ENCODE results near the gene SLC39A2.
A peak's percentile ranks its signal among the peaks of the same experiment; 100 is the strongest.
"Not testable (repeated sequence)": the region's sequence is repeated elsewhere in the genome, so short reads cannot be mapped to it uniquely, and the experiment has no call there.

The SLC39A2 gene

GRCh38 chr14:20998674-20999366, at the start of gene SLC39A2:
Gene SLC39A2 (plus strand): TSS chr14:20999293. CDS start chr14:20999447, 154 bp downstream.
- DNase-seq = no peak

DNA sequence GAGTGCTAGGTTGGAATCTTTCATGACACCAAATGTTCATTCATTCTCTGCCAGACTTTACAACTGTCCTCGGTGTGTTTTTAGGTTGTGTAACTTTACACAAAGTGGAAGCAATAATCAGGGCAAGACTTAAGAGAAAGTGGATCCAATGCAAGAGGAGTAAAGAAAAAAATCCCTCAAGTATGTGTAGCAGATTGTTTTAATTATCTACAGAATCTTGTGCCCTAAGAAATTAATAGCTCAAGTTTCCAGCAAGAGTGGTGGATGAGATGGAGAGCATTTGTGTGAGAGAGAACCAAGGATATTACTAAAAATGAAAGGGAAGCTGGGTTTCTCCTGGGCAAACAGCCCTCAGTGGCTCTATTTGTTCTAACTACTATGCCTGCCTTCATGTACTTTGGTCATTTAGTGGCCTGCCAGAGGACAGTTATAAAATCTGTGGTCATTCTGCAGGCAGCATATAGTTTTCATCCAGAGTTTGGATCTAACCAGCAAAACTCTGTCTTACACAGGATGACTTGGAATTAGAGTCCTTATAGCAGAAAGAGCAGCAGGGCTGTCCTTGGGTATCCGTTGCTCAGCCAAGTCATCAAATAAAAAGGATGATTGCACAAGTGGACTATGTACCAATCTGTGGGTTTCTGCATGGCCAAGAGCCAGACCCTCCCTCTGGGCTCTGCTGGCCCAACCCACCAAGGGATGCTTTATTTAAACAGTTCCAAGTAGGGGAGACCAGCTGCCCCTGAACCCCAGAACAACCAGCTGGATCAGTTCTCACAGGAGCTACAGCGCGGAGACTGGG, 44.2 kb upstream of the SLC39A2 start, which contains the start of gene RNASE2:
Gene RNASE2 (plus strand): TSS at position 752 of the 802 bp plus-strand sequence. CDS start 285 bp downstream, outside the sequence.
- DNase-seq = not testable (repeated sequence)

DNA sequence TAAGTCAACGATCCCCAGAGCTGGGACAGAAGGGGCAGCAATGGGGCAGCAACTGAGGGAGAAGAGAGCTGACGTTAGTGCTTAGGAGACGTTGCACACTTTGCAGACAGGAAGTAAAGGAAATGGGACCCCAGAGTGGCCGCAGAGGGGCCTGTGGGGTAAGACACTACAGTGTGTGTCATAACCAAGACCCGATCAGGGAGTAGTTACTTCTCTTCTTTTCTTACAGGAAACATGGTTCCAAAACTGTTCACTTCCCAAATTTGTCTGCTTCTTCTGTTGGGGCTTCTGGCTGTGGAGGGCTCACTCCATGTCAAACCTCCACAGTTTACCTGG, 43.6 kb upstream of the SLC39A2 start:
- not testable (repeated sequence) for DNase-seq

DNA sequence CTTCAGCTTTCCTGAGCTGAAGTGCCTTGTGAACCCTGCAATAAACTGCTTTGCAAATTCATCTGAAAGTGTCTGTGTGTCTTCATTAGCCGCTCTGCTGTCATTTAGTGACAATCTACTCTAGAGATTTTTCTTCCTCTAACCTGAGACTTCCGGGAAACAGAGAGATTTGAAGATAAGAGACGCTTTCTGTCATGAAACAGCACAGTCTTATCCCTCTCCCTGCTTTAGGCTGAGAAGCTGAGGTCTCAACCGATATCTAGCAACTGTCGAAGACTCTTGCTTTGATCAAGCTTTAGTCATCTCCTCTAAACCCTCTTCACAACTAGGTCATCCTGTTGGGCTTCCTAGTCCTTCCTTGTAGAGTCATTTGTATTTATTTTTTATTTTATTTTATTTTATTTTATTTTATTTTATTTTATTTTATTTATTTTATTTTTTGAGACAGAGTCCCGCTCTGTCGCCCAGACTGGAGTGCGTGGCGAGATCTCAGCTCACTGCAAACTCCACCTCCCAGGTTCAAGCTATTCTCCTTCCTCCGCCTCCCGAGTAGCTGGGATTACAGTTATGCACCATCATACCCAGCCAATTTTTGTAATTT, 42.6 kb upstream of the SLC39A2 start:
- peak; percentile 12 for DNase-seq

GRCh38 chr14:20958946-20959345, 40.1 kb upstream of the SLC39A2 start:
- not testable (repeated sequence) for DNase-seq

- DNase-seq = no peak
These were observed 29.8 kb upstream of the SLC39A2 start for GRCh38 chr14:20969336-20969735.

- DNase-seq = no peak
These were observed 28.5 kb upstream of the SLC39A2 start for GRCh38 chr14:20970647-20970982.

- DNase-seq = peak; percentile 84
These were observed 27.9 kb upstream of the SLC39A2 start for GRCh38 chr14:20970983-20971704.

GRCh38 chr14:20971705-20972021, 27.4 kb upstream of the SLC39A2 start:
- no peak for DNase-seq

DNA sequence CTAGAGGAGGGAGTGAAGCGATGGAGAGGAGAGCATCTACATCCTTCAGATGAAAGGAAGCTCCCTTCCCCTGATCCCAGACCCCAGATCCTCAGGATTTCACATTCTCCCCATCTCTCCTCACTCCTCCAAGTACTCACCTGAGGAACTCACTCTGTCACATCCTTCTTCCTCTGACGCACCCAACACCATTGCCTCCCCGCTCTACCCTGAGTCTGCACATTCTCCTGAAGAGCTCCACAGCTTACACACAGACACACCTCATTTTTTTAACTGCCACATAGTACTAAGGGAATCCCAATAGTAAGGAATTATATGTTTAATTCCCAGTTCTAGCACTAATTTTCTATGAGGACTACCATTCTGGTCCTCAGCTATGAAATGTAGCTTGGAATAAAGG, 25.6 kb upstream of the SLC39A2 start:
- DNase-seq = no peak

DNA sequence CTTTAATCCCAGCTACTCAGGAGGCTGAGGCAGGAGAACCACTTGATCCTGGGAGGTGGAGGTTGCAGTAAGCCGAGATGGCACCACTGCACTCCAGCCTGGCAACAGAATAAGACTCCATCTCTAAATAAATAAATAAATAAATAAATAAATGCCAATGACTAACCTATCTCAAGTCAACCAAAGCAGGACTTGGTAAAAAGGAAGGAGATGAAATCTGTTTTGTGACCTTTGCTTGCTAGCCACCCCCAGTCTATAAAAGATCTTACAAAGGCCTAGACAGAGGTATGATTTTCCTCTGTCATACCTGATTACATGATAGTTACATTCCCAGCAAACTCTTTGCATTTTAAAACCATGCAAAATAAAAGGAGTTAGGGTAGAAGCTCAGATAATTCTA, 22.8 kb upstream of the SLC39A2 start:
- no peak for DNase-seq

- DNase-seq = no peak
These were observed 20.4 kb upstream of the SLC39A2 start for GRCh38 chr14:20978687-20979086.

DNA sequence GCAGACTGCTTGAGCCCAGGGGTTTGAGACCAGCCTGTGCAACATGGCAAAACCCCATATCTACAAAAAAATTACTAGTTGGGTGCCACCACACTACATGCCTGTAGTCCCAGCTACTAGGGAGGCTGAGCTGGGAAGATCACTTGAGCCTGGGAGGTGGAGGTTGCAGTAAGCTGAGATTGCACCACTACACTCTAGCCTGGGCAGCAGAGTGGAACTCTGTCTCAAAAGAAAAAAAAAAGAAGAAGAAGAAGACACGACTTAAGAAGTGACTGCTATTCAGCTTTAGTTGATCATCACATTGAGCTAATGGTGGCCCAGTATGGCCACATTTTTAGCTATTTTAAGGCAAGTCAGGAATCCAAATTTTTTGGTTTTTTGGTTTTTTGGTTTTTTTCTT, 18.2 kb upstream of the SLC39A2 start:
- no peak for DNase-seq

- no peak for DNase-seq
These were observed 16.3 kb upstream of the SLC39A2 start for GRCh38 chr14:20982646-20983369.

DNA sequence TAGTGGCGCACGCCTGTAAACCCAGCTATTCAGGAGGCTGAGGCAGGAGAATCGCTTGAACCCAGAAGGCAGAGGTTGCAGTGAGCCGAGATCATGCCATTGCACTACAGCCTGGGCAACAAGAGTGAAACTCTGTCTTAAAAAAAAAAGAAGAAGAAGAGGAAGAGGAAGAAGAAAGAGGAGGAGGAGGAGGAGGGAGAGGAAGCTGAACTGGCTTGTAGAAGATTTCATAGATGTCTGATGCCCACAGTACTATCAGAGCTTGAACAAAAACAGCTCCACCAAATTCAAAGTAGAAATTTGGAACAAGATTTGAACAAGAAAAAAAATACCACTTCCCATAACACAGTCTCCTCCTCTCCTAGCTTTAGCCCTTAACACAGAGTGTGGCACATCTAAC, 13.4 kb upstream of the SLC39A2 start:
- not testable (repeated sequence) for DNase-seq

GRCh38 chr14:20986811-20987210, 12.3 kb upstream of the SLC39A2 start:
- no peak for DNase-seq

DNA sequence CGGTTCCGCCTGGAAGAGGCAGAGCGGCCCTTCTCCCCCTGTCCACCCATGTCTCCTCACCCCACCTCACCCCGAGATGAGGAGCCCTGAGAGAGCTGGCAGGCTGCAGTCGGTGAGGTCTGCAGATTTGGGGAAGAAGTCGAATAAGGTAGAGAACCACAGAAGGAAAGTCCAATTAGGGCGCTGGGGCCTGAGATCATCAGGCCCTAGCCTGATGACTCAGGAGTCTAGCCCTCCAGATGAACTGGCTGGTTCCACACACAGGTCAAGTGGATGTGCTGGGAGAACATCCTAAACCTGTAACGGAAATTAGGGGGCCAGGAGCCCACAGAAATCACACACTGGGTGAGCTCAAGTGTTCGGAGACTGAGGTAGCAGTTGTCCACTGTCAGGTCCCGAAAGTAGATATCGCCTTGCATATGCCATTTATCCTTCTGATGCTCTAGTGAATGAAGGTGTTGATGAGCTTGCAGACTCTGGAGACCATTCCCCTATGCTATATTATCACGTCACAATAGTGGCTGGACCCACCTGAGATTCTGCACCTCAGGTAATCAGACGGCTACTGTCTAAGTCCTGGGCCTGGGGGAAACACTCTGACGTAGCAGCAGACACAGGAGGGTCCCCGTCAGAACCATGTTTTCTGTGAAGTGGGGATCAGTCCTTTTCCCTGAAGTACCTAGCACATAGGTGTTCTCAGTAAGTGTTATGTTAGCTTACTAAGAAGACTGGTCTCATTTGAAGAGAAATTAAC, 10.2 kb upstream of the SLC39A2 start:
- no peak for DNase-seq

DNA sequence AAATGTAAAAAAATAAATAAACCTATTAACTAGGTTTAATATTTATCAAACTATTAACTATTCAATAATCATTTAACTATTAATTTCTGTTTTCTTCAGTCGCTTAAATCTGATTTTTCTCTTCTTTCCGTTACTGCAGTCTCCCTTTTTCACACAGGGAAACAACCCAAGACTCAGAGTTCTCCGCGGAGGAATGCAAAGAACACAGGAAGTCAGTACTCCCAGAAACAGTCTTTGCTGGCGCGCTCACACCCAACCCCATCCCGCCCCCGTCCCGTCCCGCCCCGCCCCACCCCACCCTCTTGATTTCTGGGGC, 9.7 kb upstream of the SLC39A2 start:
- DNase-seq = no peak

GRCh38 chr14:20989787-20990600, 9.1 kb upstream of the SLC39A2 start, which contains the start of gene METTL17:
Gene METTL17 (plus strand): TSS chr14:20989980. CDS start chr14:20990003, 23 bp downstream.
- DNase-seq = peak; percentile 90

DNA sequence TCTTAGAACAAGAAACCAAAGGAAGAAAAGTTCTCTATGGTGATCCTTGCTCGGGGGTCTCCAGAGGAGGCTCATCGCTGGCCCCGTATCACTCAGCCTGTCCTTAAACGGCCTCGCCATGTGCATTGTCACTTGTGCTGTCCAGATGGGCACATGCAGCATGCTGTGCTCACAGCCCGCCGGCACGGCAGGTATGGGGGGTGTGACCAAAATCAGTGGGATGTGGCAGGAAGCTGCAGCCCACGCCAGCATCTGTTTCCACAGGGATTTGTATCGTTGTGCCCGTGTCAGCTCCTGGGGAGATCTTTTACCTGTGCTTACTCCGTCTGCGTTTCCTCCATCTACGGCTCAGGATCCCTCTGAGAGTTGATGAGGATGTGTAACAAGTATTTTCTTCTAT, 2.6 kb upstream of the SLC39A2 start:
- DNase-seq = no peak

DNA sequence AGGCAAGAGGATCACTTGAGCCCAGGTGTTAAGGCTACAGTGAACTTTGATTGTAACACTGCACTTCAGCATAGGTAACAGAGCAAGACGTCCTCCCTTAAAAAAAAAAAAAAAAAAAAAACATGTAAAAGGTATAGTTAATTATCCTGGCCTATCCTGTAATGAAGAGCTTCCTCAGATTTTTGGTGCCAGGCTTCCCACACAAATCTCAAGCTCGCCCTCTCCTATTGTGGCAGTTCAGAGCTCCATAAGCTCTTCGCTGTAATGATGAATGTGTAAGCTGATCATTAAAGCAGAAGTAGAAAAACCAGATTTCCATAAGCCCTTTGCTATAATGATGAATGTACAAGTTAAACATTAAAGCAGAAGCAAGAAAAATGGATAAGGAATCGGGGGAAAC, 2.0 kb upstream of the SLC39A2 start:
- DNase-seq = no peak
